D341Med (cell line): ENCODE data around the gene RERG.

Source experiments
- DNase-seq: peaks from one replicate; pipeline ENCODE4 v3.0.0; 2012; ENCODE audit warnings: low spot score

RERG gene

GRCh38 chr12:15218794-15219193, 2.4 kb downstream of the RERG start:
- DNase-seq: no peak

- no peak for DNase-seq
These were observed 5.0 kb downstream of the RERG start for GRCh38 chr12:15216036-15216889.

DNA sequence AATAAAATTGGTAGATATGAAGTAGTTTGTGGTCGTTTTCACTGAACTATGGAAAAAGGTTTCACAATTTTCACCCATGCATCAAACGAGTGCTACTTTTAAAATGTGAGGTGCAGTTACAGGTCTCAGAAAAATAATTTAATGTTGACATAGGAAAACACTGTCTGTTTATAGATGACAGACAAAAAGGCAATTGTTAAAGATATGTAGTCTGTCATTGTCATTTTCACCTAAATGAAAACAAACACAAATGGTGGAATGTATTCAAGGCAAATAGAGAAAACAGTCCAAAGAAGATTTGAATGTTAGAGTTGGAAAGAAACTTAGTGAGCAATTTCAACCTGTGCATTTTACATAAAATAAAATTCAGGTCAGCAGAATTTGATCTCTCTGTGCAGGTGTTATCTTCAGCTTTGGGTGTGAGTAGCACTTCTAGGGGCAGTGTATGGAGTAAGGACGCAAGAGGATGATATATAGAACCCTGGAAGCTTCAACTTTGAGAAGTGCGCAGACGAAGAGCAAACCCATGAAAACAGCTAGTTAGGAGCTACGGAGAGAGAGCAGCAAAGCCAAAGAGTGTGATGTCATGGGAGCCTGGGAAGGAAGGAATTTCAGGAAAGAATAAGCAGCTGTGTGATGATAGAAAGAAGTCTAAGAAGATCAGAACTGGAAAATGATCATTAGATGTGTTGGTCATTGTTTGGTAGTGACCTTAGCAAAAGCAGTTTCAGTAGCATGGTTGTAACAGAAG, 6.2 kb downstream of the RERG start:
- no peak for DNase-seq

DNA sequence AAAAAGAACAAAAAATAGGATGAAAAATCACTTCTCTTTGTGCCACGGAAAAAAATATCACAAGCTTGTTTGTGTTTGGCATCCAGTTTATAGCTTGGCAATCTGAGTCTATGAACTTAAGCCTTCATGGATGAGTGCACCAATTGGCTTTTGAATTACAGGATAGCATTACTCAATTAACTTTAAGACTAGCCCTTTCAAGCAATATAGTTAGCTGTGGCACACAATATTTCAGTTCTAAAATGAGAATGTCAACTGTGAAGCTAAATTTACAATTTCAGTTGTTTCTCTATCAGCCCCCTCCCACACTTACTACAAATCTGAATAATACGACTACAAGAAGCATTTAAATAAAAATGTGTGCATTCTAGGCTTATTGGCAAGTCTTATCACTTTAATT, 8.3 kb downstream of the RERG start:
- no peak for DNase-seq

DNA sequence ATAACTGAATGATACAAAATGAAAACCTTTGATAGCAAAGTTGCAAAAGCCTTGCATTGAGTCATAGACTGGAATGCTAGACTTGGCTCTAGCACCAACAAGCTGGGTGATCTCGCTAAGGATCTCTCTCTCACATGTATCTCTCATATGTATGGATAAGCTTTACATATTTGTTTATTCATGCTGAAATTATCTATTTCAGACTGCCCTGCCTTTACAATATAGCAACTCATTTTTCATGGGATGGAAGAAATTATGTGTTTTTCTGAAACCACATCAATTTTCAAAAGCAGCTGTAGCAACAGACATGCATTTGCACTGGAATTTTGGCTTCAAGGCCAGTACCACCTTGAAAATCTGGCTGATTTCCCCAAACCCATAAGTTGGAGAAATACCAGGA, 11.4 kb downstream of the RERG start:
- no peak for DNase-seq

GRCh38 chr12:15208871-15209656, 12.2 kb downstream of the RERG start:
- no peak for DNase-seq

DNA sequence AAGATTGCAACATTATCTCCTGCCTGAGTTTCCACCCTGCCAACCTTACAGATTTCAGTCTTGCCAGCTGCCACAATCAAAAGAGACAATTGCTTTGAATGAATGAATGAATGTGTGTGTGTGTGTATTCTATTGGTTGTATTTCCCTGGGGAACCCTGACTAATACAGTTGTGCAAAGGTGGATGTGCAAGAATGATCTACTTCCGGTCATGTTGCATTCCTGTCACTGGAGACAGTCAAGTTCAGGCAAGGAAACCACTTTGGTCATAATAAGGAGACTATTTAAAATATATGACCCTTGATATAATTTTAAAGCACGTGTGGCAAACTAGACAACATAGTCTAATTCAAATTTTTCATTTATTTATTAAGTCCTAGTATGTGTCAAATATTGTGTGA, 13.1 kb downstream of the RERG start:
- no peak for DNase-seq

GRCh38 chr12:15206831-15207389, 14.3 kb downstream of the RERG start:
- no peak for DNase-seq

- no peak for DNase-seq
These were observed 14.9 kb downstream of the RERG start for GRCh38 chr12:15206338-15206737.

GRCh38 chr12:15205341-15206010, 15.7 kb downstream of the RERG start:
- no peak for DNase-seq

- no peak for DNase-seq
These were observed 19.8 kb downstream of the RERG start for GRCh38 chr12:15201456-15201855.

DNA sequence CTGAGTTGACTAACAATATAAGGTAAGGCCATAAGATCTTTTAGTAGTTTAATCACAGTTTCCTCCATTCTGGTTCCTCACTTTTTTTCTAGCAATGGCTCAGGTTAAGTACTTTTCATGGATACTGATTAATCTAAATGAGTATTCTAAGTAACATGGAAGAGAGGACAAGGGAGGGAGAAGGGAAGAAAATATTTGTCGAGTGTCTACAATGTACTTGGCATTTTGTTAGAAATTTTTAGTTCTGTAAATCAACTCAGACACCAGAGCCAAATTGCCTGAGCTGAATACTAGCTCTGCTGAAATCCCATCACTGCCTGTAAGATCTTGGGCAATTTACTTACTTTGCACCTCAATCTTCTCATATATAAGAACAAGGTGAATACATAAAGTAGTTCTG, 20.2 kb downstream of the RERG start:
- no peak for DNase-seq

DNA sequence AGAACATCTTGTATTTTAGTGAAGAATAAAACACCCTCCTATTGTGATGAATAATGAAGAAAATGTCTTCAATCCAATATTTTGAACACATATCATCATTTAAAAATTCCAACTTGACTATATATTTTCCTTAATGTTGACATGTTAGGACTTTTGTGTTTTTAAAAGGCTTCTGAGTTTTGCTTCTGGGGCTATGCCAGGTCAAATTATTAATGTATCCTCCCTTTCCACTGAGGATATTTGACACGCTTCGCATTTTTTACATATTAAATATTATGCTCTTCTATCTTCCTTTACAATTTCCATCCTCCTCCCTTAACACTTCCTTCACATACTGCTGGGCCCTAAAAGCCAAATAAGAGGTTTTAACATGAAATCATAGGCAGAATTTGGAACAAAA, 20.6 kb downstream of the RERG start:
- no peak for DNase-seq

- no peak for DNase-seq
These were observed 21.3 kb downstream of the RERG start for GRCh38 chr12:15199930-15200329.

GRCh38 chr12:15196678-15197505, 24.3 kb downstream of the RERG start:
- no peak for DNase-seq

- no peak for DNase-seq
These were observed 25.0 kb downstream of the RERG start for GRCh38 chr12:15196221-15196620.

DNA sequence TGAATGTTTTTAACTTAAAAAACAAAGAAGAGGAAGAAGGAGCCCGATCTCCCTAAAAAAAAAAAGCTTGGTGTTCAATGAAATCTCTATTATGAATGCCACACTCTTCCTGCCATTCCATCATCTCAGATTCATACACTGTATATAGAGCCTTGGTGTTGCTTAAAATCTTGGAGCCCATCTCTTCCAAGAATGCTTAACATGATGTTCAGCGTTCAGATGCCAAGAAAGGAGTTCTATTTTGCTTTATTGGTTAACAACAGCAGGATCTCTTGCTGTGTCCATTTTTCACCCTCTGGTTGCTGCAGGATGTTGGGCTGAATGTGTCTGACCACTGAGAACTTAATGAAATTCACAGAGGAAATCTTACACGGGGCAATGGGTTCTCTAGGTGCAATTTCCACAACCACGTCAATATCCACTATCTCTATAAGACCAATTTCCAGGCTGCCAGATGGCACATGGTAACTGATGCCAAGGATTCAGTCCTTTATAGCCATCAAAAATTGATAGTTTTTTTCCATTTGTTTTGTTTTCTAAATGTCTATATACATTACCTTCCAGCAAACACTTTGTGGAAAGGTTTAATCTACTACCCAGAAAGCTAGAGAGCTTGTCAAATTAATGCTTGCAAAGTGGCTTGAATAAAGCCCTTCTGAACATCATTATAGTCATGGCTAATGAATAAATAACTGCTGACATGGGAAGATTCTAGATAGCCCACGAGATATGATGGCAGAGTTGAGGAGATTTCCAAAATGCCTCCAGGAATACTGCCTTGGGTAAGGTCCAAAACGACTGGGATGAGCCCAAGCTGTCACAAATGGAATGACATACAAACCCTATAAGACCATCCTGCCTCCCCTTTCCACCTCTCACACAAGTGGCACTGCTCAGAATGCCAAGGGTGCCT, 26.5 kb downstream of the RERG start:
- no peak for DNase-seq

DNA sequence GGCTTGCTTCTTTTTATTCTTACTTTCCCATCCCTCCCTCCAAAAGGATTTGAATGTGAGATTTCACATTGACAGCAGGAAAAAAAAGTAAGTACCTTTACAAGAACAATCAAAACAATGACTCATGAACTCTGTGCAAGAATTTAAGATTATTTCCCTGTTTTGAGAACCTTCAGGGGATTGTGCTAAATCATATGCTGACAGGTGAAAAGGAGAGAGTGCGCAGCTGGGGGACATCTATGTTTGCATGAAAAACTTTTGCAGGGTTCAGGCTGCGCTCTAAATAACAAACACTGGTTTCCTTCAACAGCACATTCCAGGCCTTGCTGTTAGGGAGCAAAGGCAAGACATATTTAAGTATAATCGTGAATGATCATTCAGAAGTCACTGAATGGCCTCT, 27.3 kb downstream of the RERG start:
- no peak for DNase-seq

DNA sequence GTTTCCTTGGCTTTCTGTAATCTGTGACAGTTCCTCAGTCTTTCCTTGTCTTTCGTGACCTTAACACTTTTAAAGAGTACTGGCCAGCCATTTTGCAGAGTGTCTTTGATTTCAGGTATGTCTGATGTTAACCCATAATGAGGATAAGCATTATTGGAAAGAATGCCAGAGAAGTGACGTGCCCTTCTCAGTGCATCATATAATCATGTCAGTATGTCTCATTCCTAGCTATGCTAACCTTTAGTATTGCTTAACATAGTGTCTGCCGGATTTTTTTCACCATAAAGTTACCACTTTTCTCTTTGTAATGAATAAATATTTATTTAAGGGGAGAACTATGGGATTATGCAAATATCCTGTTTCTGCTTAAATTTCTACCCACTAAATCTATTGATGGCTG, 28.5 kb downstream of the RERG start:
- DNase-seq: no peak

- DNase-seq: no peak
These were observed 33.1 kb downstream of the RERG start for GRCh38 chr12:15188127-15188526.
